WTC11 (cell line): ENCODE measurements around the gene PLAAT3.
"Not testable (repeated sequence)": the region's sequence is repeated elsewhere in the genome, so short reads cannot be mapped to it uniquely, and the experiment has no call there.

ENCODE experiments used
- CREB1 ChIP-seq: sonication (generic); formaldehyde crosslinking; IDR thresholded peaks from 2 replicates; pipeline ENCODE4 v1.8.0; 2023; ENCODE audit warnings: mild to moderate bottlenecking, missing genetic modification reagents
- ETV6 ChIP-seq: sonication (generic); formaldehyde crosslinking; IDR thresholded peaks from 2 replicates; pipeline ENCODE4 v1.8.1; 2022; ENCODE audit warnings: mild to moderate bottlenecking, missing genetic modification reagents
- MXD4 ChIP-seq: fragments of 250-450 bp; sonication (Bioruptor Pico); IDR thresholded peaks from 2 replicates; pipeline ENCODE4 v1.8.0; 2021; ENCODE audit warnings: mild to moderate bottlenecking, moderate library complexity, borderline replicate concordance
- SMAD3 ChIP-seq: sonication (generic); formaldehyde crosslinking; IDR thresholded peaks from 2 replicates; pipeline ENCODE4 v1.8.0; 2022; ENCODE audit warnings: missing genetic modification reagents, mild to moderate bottlenecking, borderline replicate concordance
- SP1 ChIP-seq: sonication (generic); formaldehyde crosslinking; conservative IDR thresholded peaks from 2 replicates; pipeline ENCODE4 v1.8.1; 2022; ENCODE audit warnings: missing genetic modification reagents
- TEAD4 ChIP-seq: sonication (generic); formaldehyde crosslinking; IDR thresholded peaks from 2 replicates; pipeline ENCODE4 v1.8.0; 2022; ENCODE audit warnings: mild to moderate bottlenecking, missing genetic modification reagents
- ZNF423 ChIP-seq: fragments of 250-450 bp; sonication (Bioruptor Pico); IDR thresholded peaks from 2 replicates; pipeline ENCODE4 v2.1.2; 2022; ENCODE audit warnings: mild to moderate bottlenecking, moderate library complexity
- TF ChIP-seq, protein P1 (sequence below): fragments of 250-450 bp; sonication (Bioruptor Pico); conservative IDR thresholded peaks from 2 replicates; pipeline ENCODE4 v1.9.0; 2021; ENCODE audit warnings: mild to moderate bottlenecking
- TF ChIP-seq, protein P2 (sequence below): sonication (generic); formaldehyde crosslinking; IDR thresholded peaks from 2 replicates; pipeline ENCODE4 v1.8.1; 2023; ENCODE audit warnings: mild to moderate bottlenecking, missing genetic modification reagents
- TF ChIP-seq, protein P3 (sequence below): fragments of 200-600 bp; IDR thresholded peaks from 2 replicates; pipeline ENCODE4 v1.8.0; 2022; ENCODE audit warnings: antibody characterized with exemption

DNA sequence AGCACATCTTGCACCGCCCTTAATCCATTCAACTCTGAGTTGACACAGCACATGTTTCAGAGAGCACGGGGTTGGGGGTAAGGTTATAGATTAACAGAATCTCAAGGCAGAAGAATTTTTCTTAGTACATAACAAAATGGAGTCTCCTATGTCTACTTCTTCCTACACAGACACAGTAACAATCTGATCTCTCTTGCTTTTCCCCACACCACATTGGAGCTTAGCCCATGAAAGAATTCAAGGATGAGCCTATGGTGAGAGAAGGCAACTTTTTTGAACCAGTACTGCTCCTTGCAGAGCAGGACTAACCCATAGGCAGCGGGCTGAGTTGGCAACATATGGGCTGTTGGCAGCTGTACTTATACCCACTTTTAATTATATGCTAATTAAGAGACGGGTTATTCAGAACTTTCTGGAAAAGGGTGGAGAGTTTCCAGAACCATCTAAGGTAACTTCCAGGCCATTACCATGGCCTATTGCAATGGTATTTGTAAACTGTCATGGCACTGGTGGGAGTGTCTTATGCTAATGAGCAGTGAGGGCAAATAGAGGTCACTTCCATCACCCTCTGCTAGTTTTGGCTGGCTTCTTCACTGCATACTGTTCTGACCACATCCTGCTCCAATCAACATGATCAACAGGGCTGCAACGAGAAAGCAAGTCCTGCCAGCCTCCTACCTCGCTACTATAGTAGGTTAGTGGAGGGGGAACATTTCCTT is 83.0 kb downstream of the PLAAT3 start:
- not testable (repeated sequence) for TF ChIP-seq ETV6 (CRISPR knock-in tag); SP1 (CRISPR knock-in tag); ZNF423 (CRISPR knock-in tag); SMAD3; MXD4 (CRISPR knock-in tag); TEAD4 (CRISPR knock-in tag); CREB1 (CRISPR knock-in tag)
- TF ChIP-seq, protein P1, sequence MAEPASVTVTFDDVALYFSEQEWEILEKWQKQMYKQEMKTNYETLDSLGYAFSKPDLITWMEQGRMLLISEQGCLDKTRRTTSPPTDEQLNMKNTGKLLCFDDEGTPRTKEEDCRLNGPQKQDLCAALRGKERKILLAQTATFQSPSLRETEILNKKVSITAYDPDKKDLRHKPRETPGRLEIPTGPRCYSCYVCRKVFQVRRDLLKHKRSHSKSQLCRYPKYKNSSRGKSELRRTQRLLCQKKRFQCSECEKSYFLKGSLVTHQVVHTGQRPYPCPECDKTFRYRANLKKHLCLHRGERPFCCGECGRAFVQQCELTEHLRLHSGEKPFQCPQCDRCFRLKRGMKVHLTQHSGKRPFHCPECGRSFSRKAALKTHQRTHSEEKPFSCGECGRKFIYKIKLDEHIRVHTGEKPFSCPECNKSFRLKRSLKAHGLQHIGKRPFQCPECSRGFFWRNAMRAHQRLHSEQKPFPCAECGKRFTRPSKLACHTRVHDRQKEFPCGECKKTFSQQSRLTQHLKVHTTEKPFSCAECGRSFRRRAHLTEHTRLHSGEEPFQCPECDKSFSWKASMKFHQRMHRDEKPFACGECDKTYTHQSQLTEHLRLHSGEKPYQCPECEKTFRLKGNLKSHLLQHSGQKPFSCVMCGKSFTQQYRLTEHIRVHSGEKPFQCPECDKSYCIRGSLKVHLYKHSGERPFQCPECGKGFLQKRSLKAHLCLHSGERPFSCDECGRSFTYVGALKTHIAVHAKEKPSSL (CRISPR knock-in tag), result not testable (repeated sequence)
- TF ChIP-seq, protein P2, sequence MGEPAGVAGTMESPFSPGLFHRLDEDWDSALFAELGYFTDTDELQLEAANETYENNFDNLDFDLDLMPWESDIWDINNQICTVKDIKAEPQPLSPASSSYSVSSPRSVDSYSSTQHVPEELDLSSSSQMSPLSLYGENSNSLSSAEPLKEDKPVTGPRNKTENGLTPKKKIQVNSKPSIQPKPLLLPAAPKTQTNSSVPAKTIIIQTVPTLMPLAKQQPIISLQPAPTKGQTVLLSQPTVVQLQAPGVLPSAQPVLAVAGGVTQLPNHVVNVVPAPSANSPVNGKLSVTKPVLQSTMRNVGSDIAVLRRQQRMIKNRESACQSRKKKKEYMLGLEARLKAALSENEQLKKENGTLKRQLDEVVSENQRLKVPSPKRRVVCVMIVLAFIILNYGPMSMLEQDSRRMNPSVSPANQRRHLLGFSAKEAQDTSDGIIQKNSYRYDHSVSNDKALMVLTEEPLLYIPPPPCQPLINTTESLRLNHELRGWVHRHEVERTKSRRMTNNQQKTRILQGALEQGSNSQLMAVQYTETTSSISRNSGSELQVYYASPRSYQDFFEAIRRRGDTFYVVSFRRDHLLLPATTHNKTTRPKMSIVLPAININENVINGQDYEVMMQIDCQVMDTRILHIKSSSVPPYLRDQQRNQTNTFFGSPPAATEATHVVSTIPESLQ (CRISPR knock-in tag), result not testable (repeated sequence)
- TF ChIP-seq, protein P3, sequence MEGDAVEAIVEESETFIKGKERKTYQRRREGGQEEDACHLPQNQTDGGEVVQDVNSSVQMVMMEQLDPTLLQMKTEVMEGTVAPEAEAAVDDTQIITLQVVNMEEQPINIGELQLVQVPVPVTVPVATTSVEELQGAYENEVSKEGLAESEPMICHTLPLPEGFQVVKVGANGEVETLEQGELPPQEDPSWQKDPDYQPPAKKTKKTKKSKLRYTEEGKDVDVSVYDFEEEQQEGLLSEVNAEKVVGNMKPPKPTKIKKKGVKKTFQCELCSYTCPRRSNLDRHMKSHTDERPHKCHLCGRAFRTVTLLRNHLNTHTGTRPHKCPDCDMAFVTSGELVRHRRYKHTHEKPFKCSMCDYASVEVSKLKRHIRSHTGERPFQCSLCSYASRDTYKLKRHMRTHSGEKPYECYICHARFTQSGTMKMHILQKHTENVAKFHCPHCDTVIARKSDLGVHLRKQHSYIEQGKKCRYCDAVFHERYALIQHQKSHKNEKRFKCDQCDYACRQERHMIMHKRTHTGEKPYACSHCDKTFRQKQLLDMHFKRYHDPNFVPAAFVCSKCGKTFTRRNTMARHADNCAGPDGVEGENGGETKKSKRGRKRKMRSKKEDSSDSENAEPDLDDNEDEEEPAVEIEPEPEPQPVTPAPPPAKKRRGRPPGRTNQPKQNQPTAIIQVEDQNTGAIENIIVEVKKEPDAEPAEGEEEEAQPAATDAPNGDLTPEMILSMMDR, result not testable (repeated sequence)
